ENCODE results near the gene OR51F1.
"Not testable (repeated sequence)": the region's sequence is repeated elsewhere in the genome, so short reads cannot be mapped to it uniquely, and the experiment has no call there.

Gene OR51F1

GRCh38 chr11:4769838-4770237 lies at the start of gene OR51F1:
Gene OR51F1, minus strand, starts transcription at chr11:4769938. Its CDS starts 0 bp downstream, at chr11:4769938.
- DNase-seq = no peak

GRCh38 chr11:4809246-4809645 lies 39.5 kb upstream of the OR51F1 start:
- DNase-seq = no peak

GRCh38 chr11:4808476-4808875 lies 38.7 kb upstream of the OR51F1 start:
- no peak for DNase-seq

GRCh38 chr11:4804280-4804679 lies 34.5 kb upstream of the OR51F1 start, which contains the start of gene OR52R1:
Gene OR52R1, minus strand, starts transcription at chr11:4804380. Its CDS starts 0 bp downstream, at chr11:4804380.
- no peak for DNase-seq

- not testable (repeated sequence) for DNase-seq
Observed at GRCh38 chr11:4801316-4801715, 31.6 kb upstream of the OR51F1 start.

- DNase-seq = no peak
Observed at GRCh38 chr11:4798427-4799183, 28.9 kb upstream of the OR51F1 start.

GRCh38 chr11:4797206-4797605 lies 27.5 kb upstream of the OR51F1 start:
- no peak for DNase-seq

GRCh38 chr11:4782454-4782853 lies 12.7 kb upstream of the OR51F1 start:
- no peak for DNase-seq

- DNase-seq = no peak
Observed at GRCh38 chr11:4768094-4768493, 1.6 kb downstream of the OR51F1 start.

GRCh38 chr11:4766420-4767043 lies 3.2 kb downstream of the OR51F1 start:
- no peak for DNase-seq

- DNase-seq = no peak
Observed at GRCh38 chr11:4763096-4763495, 6.6 kb downstream of the OR51F1 start.

GRCh38 chr11:4751201-4751600 lies 18.5 kb downstream of the OR51F1 start:
- no peak for DNase-seq

- no peak for DNase-seq
Observed at GRCh38 chr11:4748438-4748837, 21.3 kb downstream of the OR51F1 start.

- no peak for DNase-seq
Observed at GRCh38 chr11:4740735-4741134, 29.0 kb downstream of the OR51F1 start.

- DNase-seq = no peak
Observed at GRCh38 chr11:4727171-4727570, 42.6 kb downstream of the OR51F1 start.

- DNase-seq = not testable (repeated sequence)
Observed at GRCh38 chr11:4722616-4723534, 46.9 kb downstream of the OR51F1 start.
